ENCODE data around the gene SLC8B1. TPM values are rescaled to one million over a fixed set of nuclear protein-coding genes. Genes with fewer than 3 reads are reported as not detected.

The SLC8B1 gene
- total RNA-seq, 1 donor from 2014 or later: 44.6 TPM

- TF ChIP-seq CTCF (IDR thresholded peaks at IDR 0.05; ENCODE audit: unreplicated experiment): no peak
- peaks cover 4% of the 10 kb centered on the region for H3K4me1 Mint-ChIP-seq (ENCODE audit: unreplicated experiment)
- no peak for DNase-seq (ENCODE audit: low spot score)
- no peak overlapping the region for H3K27ac Mint-ChIP-seq (ENCODE audit: unreplicated experiment)
- peaks cover 6% of the 10 kb centered on the region for H3K27me3 Mint-ChIP-seq (ENCODE audit: unreplicated experiment)
- H3K36me3 Mint-ChIP-seq (ENCODE audit: low read depth, unreplicated experiment): peaks cover 34% of the 10 kb centered on the region
- no peak overlapping the region for H3K4me3 Mint-ChIP-seq (ENCODE audit: unreplicated experiment)
- H3K9me3 Mint-ChIP-seq (ENCODE audit: unreplicated experiment): no peaks in the 10 kb centered on the region
Measured at GRCh38 chr12:113320401-113320800, 14.5 kb downstream of the SLC8B1 start.

- DNase-seq (ENCODE audit: low spot score): no peak
- peaks cover 6% of the 10 kb centered on the region for H3K27me3 Mint-ChIP-seq (ENCODE audit: unreplicated experiment)
- peaks cover 38% of the 10 kb centered on the region for H3K36me3 Mint-ChIP-seq (ENCODE audit: low read depth, unreplicated experiment)
- TF ChIP-seq CTCF (IDR thresholded peaks at IDR 0.05; ENCODE audit: unreplicated experiment): no peak
- no peaks in the 10 kb centered on the region for H3K9me3 Mint-ChIP-seq (ENCODE audit: unreplicated experiment)
- peak overlapping the region; percentile 67 for H3K4me3 Mint-ChIP-seq (ENCODE audit: unreplicated experiment)
- no peak overlapping the region for H3K27ac Mint-ChIP-seq (ENCODE audit: unreplicated experiment)
- peaks cover 4% of the 10 kb centered on the region for H3K4me1 Mint-ChIP-seq (ENCODE audit: unreplicated experiment)
Measured at GRCh38 chr12:113318900-113319628, 15.8 kb downstream of the SLC8B1 start.

- Mint-ChIP-seq H3K27me3 (ENCODE audit: unreplicated experiment) (peaks cover 6% of the 10 kb centered on the region), H3K9me3 (ENCODE audit: unreplicated experiment) (no peaks in the 10 kb centered on the region), H3K27ac (ENCODE audit: unreplicated experiment) (peak overlapping the region; percentile 26), H3K4me1 (ENCODE audit: unreplicated experiment) (peaks cover 4% of the 10 kb centered on the region), H3K36me3 (ENCODE audit: low read depth, unreplicated experiment) (peaks cover 38% of the 10 kb centered on the region), H3K4me3 (ENCODE audit: unreplicated experiment) (peak overlapping the region; percentile 52)
- no peak for TF ChIP-seq CTCF (IDR thresholded peaks at IDR 0.05; ENCODE audit: unreplicated experiment)
- DNase-seq (ENCODE audit: low spot score): no peak
Measured at GRCh38 chr12:113318046-113318656, 16.8 kb downstream of the SLC8B1 start.

- no peak for TF ChIP-seq CTCF (IDR thresholded peaks at IDR 0.05; ENCODE audit: unreplicated experiment)
- Mint-ChIP-seq H3K4me1 (ENCODE audit: unreplicated experiment) (peaks cover 4% of the 10 kb centered on the region), H3K27me3 (ENCODE audit: unreplicated experiment) (peaks cover 6% of the 10 kb centered on the region), H3K36me3 (ENCODE audit: low read depth, unreplicated experiment) (peaks cover 34% of the 10 kb centered on the region), H3K4me3 (ENCODE audit: unreplicated experiment) (no peak overlapping the region), H3K27ac (ENCODE audit: unreplicated experiment) (no peak overlapping the region), H3K9me3 (ENCODE audit: unreplicated experiment) (no peaks in the 10 kb centered on the region)
- DNase-seq (ENCODE audit: low spot score): no peak
Measured at GRCh38 chr12:113317122-113317521, 17.8 kb downstream of the SLC8B1 start.

GRCh38 chr12:113316155-113316554 lies 18.8 kb downstream of the SLC8B1 start:
- Mint-ChIP-seq H3K9me3 (ENCODE audit: unreplicated experiment) (no peaks in the 10 kb centered on the region), H3K27ac (ENCODE audit: unreplicated experiment) (no peak overlapping the region), H3K36me3 (ENCODE audit: low read depth, unreplicated experiment) (peaks cover 26% of the 10 kb centered on the region), H3K4me3 (ENCODE audit: unreplicated experiment) (no peak overlapping the region), H3K27me3 (ENCODE audit: unreplicated experiment) (peaks cover 6% of the 10 kb centered on the region), H3K4me1 (ENCODE audit: unreplicated experiment) (peaks cover 4% of the 10 kb centered on the region)
- no peak for TF ChIP-seq CTCF (IDR thresholded peaks at IDR 0.05; ENCODE audit: unreplicated experiment)
- no peak for DNase-seq (ENCODE audit: low spot score)

Measured in endothelial cell (in vitro differentiated cells).